HG03039 (cell line): ENCODE results near the gene POLR3H.

Source experiments
- ATAC-seq: cut with Tn5 transposase; IDR thresholded peaks from one replicate; pipeline ENCODE4 v1.9.1; 2021; ENCODE audit warnings: mild to moderate bottlenecking, moderate library complexity; ENCODE audit not compliant: unreplicated experiment

POLR3H gene

GRCh38 chr22:41539146-41540005, 4.9 kb downstream of the POLR3H start:
- ATAC-seq = no peak

- ATAC-seq = no peak
These were observed 5.7 kb downstream of the POLR3H start for GRCh38 chr22:41538583-41538982.

- ATAC-seq = no peak
These were observed 7.1 kb downstream of the POLR3H start for GRCh38 chr22:41537203-41537602.

- ATAC-seq = no peak
These were observed 9.0 kb downstream of the POLR3H start for GRCh38 chr22:41535244-41535643.

- no peak for ATAC-seq
These were observed 10.1 kb downstream of the POLR3H start for GRCh38 chr22:41534219-41534618.

GRCh38 chr22:41532908-41533825, 11.1 kb downstream of the POLR3H start:
- no peak for ATAC-seq

- ATAC-seq = no peak
These were observed 12.4 kb downstream of the POLR3H start for GRCh38 chr22:41531715-41532477.

GRCh38 chr22:41530890-41531714, 13.2 kb downstream of the POLR3H start:
- ATAC-seq = no peak

- ATAC-seq = no peak
These were observed 15.2 kb downstream of the POLR3H start for GRCh38 chr22:41528938-41529561.

GRCh38 chr22:41528132-41528766, 16.0 kb downstream of the POLR3H start:
- ATAC-seq = no peak

GRCh38 chr22:41526830-41527799, 17.2 kb downstream of the POLR3H start:
- no peak for ATAC-seq

GRCh38 chr22:41526226-41526829, 17.9 kb downstream of the POLR3H start:
- ATAC-seq = no peak

GRCh38 chr22:41525450-41526225, 18.6 kb downstream of the POLR3H start:
- ATAC-seq = no peak

- ATAC-seq = no peak
These were observed 19.3 kb downstream of the POLR3H start for GRCh38 chr22:41524809-41525449.

GRCh38 chr22:41524251-41524661, 20.0 kb downstream of the POLR3H start:
- ATAC-seq = no peak

- ATAC-seq = no peak
These were observed 20.6 kb downstream of the POLR3H start for GRCh38 chr22:41523464-41524221.
